Keratinocyte (primary cell): ENCODE data around the gene IL1A. TPM values are rescaled to one million over a fixed set of nuclear protein-coding genes. Genes with fewer than 3 reads are reported as not detected.
"Not testable (repeated sequence)": the region's sequence is repeated elsewhere in the genome, so short reads cannot be mapped to it uniquely, and the experiment has no call there.

Experiments used
- DNase-seq: peaks from one replicate; pipeline ENCODE4 v3.0.0-alpha.2; 2011; ENCODE audit warnings: low read depth, missing footprints, low spot score
- FAIRE-seq: peaks from 2 replicates; lab custom pipeline; 2011; peaks lifted over from hg19 to GRCh38; lab: Jason Lieb, UNC
- H2AFZ ChIP-seq: 2 replicates; pipeline ENCODE4 v1.6.0; 2012; ENCODE audit warnings: low read length, control low read depth, inconsistent platforms; ENCODE audit not compliant: control insufficient read depth
- H3K27ac ChIP-seq: 2 replicates; pipeline ENCODE4 v1.5.1; 2011; ENCODE audit warnings: low read length; ENCODE audit not compliant: control insufficient read depth, insufficient read depth
- H3K27me3 ChIP-seq: 3 replicates; pipeline ENCODE4 v1.6.0; 2011; ENCODE audit warnings: low read length; ENCODE audit not compliant: control insufficient read depth, insufficient read depth; ENCODE audit errors: extremely low read depth
- H3K36me3 ChIP-seq, 2 experiments: 2 replicates in 1 of 2; 3 replicates in 1 of 2; pipeline ENCODE4 v1.5.1; 2011; ENCODE audit warnings: low read length in 2 of 2, mild to moderate bottlenecking in 1 of 2; ENCODE audit not compliant: control insufficient read depth in 2 of 2, insufficient read depth in 2 of 2; ENCODE audit errors: extremely low read depth in 1 of 2
- H3K4me1 ChIP-seq: 3 replicates; pipeline ENCODE4 v1.5.1; 2011; ENCODE audit warnings: low read length; ENCODE audit not compliant: control insufficient read depth, insufficient read depth; ENCODE audit errors: extremely low read depth
- H3K4me2 ChIP-seq: 3 replicates; pipeline ENCODE4 v1.6.0; 2011; ENCODE audit warnings: low read depth, low read length; ENCODE audit not compliant: control insufficient read depth, insufficient read depth; ENCODE audit errors: extremely low read depth
- H3K4me3 ChIP-seq, 3 experiments: fragments of 200-600 bp in 1 of 3; sonication (generic) in 1 of 3; 2 replicates in 2 of 3; 3 replicates in 1 of 3; pipeline ENCODE4 v1.5.1; 2011 to 2016; ENCODE audit warnings: low read length in 3 of 3, mild to moderate bottlenecking in 3 of 3, control low read depth in 2 of 3, inconsistent platforms in 1 of 3, low read depth in 1 of 3, mixed read lengths in 1 of 3, mixed run types in 1 of 3, moderate library complexity in 1 of 3; ENCODE audit not compliant: control insufficient read depth in 2 of 3, insufficient read depth in 2 of 3; ENCODE audit errors: extremely low read depth in 1 of 3
- H3K79me2 ChIP-seq: 2 replicates; pipeline ENCODE4 v1.6.0; 2012; ENCODE audit warnings: low read length; ENCODE audit not compliant: control insufficient read depth, insufficient read depth
- H3K9ac ChIP-seq: 3 replicates; pipeline ENCODE4 v1.6.0; 2011; ENCODE audit warnings: low read length; ENCODE audit not compliant: control insufficient read depth, insufficient read depth; ENCODE audit errors: extremely low read depth
- H3K9me1 ChIP-seq: 3 replicates; pipeline ENCODE4 v1.6.0; 2011; ENCODE audit warnings: low read length; ENCODE audit not compliant: control insufficient read depth, insufficient read depth; ENCODE audit errors: extremely low read depth
- H3K9me3 ChIP-seq: 2 replicates; pipeline ENCODE4 v1.5.1; 2012; ENCODE audit warnings: low read depth, low read length; ENCODE audit not compliant: control insufficient read depth
- H4K20me1 ChIP-seq: 3 replicates; pipeline ENCODE4 v1.6.0; 2011; ENCODE audit warnings: low read length; ENCODE audit not compliant: control insufficient read depth, insufficient read depth; ENCODE audit errors: extremely low read depth
- EZH2 ChIP-seq: IDR thresholded peaks from one replicate; pipeline ENCODE4 v1.6.1; 2012; ENCODE audit warnings: inconsistent platforms, mild to moderate bottlenecking, low read length, moderate library complexity
- dilution Hi-C: fragments of 300-500 bp; cut with MboI; formaldehyde crosslinking; loops from one replicate; pipeline ENCODE4 v1.7.0; 2020; ENCODE audit warnings: low sequenced_read_pairs; ENCODE audit not compliant: extremely low pct_ligation_motif_present
- polyA minus RNA-seq, 3 experiments: library from RNA; depleted of rRNA, polyadenylated mRNA; stranded (reverse); fragments of >200 nt; gene quantifications; 1 replicate in 1 of 3; 2 replicates in 1 of 3; 3 replicates in 1 of 3; pipeline ENCODE4 v1.2.3, GENCODE V29; 2011
- polyA plus RNA-seq, 5 experiments: library from polyadenylated mRNA; depleted of rRNA in 3 of 5; stranded (reverse) in 3 of 5; stranded (forward) in 1 of 5; unstranded in 1 of 5; fragments of >200 nt; gene quantifications; 1 replicate in 1 of 5; 2 replicates in 3 of 5; 3 replicates in 1 of 5; pipeline versions ENCODE4 v1.2.1 to v1.2.3, GENCODE V29; 2011 to 2012; ENCODE audit warnings: missing spikeins in 2 of 5, low read depth in 1 of 5, low replicate concordance in 1 of 5
- TF ChIP-seq, protein P1 (sequence below), 3 experiments: IDR thresholded peaks in 1 of 3; conservative IDR thresholded peaks in 1 of 3; optimal IDR thresholded peaks in 1 of 3; 2 replicates in 2 of 3; 3 replicates in 1 of 3; pipeline versions ENCODE3 to v1.5.1; 2011; ENCODE audit warnings: low read length in 3 of 3, mild to moderate bottlenecking in 3 of 3, moderate library complexity in 2 of 3, control low read depth in 1 of 3, inconsistent platforms in 1 of 3; ENCODE audit not compliant: insufficient read depth in 2 of 3; ENCODE audit errors: extremely low read depth in 1 of 3

IL1A gene, protein sequence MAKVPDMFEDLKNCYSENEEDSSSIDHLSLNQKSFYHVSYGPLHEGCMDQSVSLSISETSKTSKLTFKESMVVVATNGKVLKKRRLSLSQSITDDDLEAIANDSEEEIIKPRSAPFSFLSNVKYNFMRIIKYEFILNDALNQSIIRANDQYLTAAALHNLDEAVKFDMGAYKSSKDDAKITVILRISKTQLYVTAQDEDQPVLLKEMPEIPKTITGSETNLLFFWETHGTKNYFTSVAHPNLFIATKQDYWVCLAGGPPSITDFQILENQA
- 146 to 269 TPM (median 240 TPM) in 3 replicates for polyA plus RNA-seq
- 121 TPM for polyA plus RNA-seq (2011; ENCODE audit: low read depth)
- polyA plus RNA-seq (2011; cell fraction: cytosol; rRNA removed), result 145 and 292 TPM in 2 replicates
- 339 and 358 TPM in 2 replicates for polyA plus RNA-seq (2011; cell fraction: nucleus; rRNA removed)
- polyA plus RNA-seq (2012; ENCODE audit: low replicate concordance), result 118 and 151 TPM in 2 replicates
- polyA minus RNA-seq, result 35.3 to 143 TPM (median 103 TPM) in 3 replicates
- polyA minus RNA-seq (2011; cell fraction: cytosol; rRNA and poly(A)+ RNA removed), result 90.0 TPM
- 106 and 198 TPM in 2 replicates for polyA minus RNA-seq (2011; cell fraction: nucleus; rRNA and poly(A)+ RNA removed)

DNA sequence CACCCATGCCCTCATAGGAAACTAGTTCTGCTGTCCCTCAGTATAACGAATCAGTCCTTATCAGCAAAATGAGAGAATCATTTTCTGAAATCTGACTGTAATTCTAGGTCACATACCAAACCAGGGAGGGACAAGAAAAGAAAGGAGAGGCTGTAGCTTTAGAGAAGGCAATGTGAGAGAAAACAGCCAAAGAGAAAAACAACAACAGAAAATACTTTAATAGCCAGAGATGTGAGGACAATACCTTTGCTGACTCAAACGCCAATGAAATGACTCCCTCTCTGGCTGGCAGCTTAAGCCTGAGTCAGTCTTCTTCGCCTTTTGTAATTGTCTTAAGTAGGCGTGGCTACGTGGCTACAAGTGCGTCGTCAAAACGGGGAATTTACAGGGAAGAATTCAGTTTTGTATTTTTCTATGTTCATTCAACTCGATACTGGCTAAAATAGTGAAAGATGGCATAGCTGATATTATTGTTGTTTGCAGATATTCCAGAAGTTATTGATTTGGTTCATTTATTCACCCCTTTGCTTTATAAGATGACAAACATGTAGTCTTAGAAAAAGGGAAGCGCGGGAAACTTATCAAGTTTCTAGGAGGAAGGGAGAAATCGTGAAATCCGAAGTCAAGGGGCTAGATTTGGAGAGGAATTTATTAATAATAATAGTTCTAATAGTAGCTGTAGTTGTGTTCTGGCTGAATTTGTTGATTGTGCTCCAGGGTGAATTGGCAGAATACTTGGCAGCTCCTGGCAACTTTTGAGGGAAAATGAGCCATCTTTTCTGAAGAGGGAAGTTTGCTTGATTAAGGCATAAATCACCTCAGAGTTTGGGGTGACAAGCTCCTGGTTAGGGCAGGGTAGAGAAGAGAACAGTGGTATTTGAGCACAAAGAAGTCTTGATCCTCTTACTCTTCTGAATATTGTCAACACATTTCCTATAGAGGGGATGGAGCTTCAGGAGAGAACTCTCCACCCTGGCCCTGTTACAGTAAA, at the start of gene IL1A:
Gene IL1A, minus strand, starts transcription at position 295 of the 991 bp plus-strand sequence. CDS start 723 bp downstream, outside the sequence.
- DNase-seq, result no peak
- H2AFZ ChIP-seq, result no peak within 1 kb of the TSS
- peak within 1 kb of the TSS; percentile 94 for H3K4me2 ChIP-seq
- H3K27ac ChIP-seq, result peak within 1 kb of the TSS; percentile 97
- H3K9me1 ChIP-seq, result no peaks in the 10 kb centered on the region
- dilution Hi-C loops, result no loop called here
- H3K9ac ChIP-seq, result peak within 1 kb of the TSS; percentile 85
- peaks cover 51% of the 10 kb centered on the region for H3K4me1 ChIP-seq
- FAIRE-seq, result peak; percentile 93
- H3K36me3 ChIP-seq, result peaks cover 18 to 35% of the 10 kb centered on the region in 2 experiments
- no peaks in the 10 kb centered on the region for H3K9me3 ChIP-seq
- H3K79me2 ChIP-seq, result peaks cover 46% of the 10 kb centered on the region
- H4K20me1 ChIP-seq, result no peaks in the 10 kb centered on the region
- peak within 1 kb of the TSS; percentile 70 to 83 (median 79) for H3K4me3 ChIP-seq
- TF ChIP-seq, protein P1, sequence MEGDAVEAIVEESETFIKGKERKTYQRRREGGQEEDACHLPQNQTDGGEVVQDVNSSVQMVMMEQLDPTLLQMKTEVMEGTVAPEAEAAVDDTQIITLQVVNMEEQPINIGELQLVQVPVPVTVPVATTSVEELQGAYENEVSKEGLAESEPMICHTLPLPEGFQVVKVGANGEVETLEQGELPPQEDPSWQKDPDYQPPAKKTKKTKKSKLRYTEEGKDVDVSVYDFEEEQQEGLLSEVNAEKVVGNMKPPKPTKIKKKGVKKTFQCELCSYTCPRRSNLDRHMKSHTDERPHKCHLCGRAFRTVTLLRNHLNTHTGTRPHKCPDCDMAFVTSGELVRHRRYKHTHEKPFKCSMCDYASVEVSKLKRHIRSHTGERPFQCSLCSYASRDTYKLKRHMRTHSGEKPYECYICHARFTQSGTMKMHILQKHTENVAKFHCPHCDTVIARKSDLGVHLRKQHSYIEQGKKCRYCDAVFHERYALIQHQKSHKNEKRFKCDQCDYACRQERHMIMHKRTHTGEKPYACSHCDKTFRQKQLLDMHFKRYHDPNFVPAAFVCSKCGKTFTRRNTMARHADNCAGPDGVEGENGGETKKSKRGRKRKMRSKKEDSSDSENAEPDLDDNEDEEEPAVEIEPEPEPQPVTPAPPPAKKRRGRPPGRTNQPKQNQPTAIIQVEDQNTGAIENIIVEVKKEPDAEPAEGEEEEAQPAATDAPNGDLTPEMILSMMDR (optimal IDR thresholded peaks at IDR 0.05 in 1 of 3, IDR thresholded peaks at IDR 0.05 in 1 of 3, conservative IDR thresholded peaks at IDR 0.05 in 1 of 3; ENCODE audit: extremely low read depth in 1 of 3, insufficient read depth in 2 of 3, low read length in 3 of 3), result no peak
- TF ChIP-seq EZH2, result no peak
- H3K27me3 ChIP-seq, result no peaks in the 10 kb centered on the region

DNA sequence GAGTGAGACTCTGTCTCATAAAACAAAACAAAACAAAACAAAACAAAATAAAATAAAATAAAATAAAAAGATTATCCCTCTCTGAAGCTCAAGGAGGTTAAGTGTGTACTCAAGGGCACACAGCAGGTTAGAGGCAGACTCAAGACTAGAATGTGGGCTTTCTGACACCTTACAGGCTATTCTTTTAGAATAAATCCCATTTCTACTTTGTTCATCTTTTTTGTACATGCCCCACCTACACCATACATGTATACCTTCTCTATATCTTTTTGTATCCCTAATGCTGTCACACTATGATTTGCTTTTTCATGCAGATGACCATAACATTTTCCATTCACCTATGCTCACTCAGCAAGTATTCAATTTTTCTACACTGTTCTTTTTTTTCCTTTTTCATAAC, 49.7 kb upstream of the IL1A start:
- H4K20me1 ChIP-seq, result no peaks in the 10 kb centered on the region
- DNase-seq (no peak), FAIRE-seq (peak; percentile 44)
- no peaks in the 10 kb centered on the region for H3K9me1 ChIP-seq
- H3K27ac ChIP-seq, result peak overlapping the region; percentile 85
- H3K9ac ChIP-seq, result peak overlapping the region; percentile 83
- dilution Hi-C loops, result no loop called here
- H3K9me3 ChIP-seq, result no peaks in the 10 kb centered on the region
- H3K4me2 ChIP-seq, result peak overlapping the region; percentile 84
- H3K36me3 ChIP-seq, result peaks cover 30 to 64% of the 10 kb centered on the region in 2 experiments
- no peak for TF ChIP-seq EZH2
- TF ChIP-seq, protein P1 (optimal IDR thresholded peaks at IDR 0.05 in 1 of 3, IDR thresholded peaks at IDR 0.05 in 1 of 3, conservative IDR thresholded peaks at IDR 0.05 in 1 of 3; ENCODE audit: extremely low read depth in 1 of 3, insufficient read depth in 2 of 3, low read length in 3 of 3), result no peak
- H2AFZ ChIP-seq, result no peak overlapping the region
- H3K27me3 ChIP-seq, result no peaks in the 10 kb centered on the region
- H3K79me2 ChIP-seq, result peaks cover 36% of the 10 kb centered on the region
- H3K4me1 ChIP-seq, result peaks cover 37% of the 10 kb centered on the region
- peak overlapping the region; percentile 53 to 93 (median 77) for H3K4me3 ChIP-seq

DNA sequence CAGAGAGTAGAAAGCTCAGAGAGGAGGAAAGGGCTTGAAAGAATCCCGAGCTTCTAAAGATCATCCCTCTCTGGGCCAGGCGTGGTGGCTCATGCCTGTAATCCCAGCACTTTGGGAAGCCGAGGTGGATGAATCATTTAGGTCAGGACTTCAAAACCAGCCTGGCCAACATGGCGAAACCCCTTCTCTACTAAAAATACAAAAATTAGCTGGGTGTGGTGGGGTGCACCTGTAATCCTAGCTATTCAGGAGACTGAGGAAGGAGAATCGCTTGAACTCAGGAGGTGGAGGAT, 49.3 kb upstream of the IL1A start:
- H3K9me3 ChIP-seq, FAIRE-seq, H2AFZ ChIP-seq, H4K20me1 ChIP-seq, H3K27ac ChIP-seq, H3K9ac ChIP-seq, dilution Hi-C loops, H3K9me1 ChIP-seq, H3K27me3 ChIP-seq, DNase-seq: not testable (repeated sequence)
- H3K4me2 ChIP-seq, result peak overlapping the region; percentile 84
- peaks cover 37% of the 10 kb centered on the region for H3K4me1 ChIP-seq
- peak overlapping the region in 1 of 3 experiments; percentile 44 for H3K4me3 ChIP-seq
- peaks cover 30 to 64% of the 10 kb centered on the region in 2 experiments for H3K36me3 ChIP-seq
- H3K79me2 ChIP-seq, result peaks cover 36% of the 10 kb centered on the region
